ENCODE measurements around the gene SAMD11. TPM values are rescaled to one million over a fixed set of nuclear protein-coding genes. Genes with fewer than 3 reads are reported as not detected.

Gene SAMD11
- total RNA-seq, 2 donors from 2014 or later = 5.1 to 7.5 TPM

DNA sequence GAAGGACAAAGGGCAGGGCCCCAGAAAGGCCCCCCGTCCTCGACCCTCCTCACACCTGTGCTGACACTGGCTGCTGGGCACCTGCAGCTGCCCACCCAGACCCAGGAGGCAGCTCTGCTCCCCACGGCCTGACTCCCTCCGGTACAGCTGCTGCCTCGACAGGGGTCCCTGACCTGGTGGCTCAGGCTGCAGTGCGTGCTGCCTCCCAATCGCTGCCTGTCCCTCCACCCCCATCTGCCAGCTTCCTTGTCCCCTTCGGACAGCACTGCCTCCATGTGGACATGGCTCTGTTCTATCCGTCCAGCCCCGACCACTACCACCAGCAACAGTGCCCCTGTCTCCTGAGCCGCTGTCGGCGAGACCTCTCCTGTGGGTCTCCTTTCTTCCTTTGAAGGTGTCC, 31.2 kb downstream of the SAMD11 start:
- intact Hi-C loops (cut with DNase I) = no loop called here
- DNase-seq = no peak
- no peak for ATAC-seq

DNA sequence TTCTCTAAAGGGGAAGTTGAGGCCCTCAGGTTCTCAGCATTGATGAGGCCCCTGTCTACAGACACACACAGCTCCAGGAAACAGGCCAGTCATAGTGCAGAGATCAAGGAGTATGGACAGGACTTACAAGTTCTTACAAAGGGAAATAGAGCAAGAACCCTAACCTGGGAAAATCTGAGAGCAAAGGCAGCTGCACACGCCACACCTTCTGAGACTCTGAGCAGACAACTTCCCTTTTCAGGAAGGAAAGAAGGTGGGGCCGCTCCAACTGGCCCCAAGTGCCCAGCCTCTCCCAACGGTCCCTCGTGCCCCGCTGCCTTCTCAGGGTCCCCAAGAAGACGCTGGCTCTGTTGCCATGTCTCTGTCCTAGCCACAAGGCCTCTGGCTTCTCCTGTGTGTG, 31.8 kb downstream of the SAMD11 start:
- ATAC-seq (no peak), DNase-seq (no peak)

DNA sequence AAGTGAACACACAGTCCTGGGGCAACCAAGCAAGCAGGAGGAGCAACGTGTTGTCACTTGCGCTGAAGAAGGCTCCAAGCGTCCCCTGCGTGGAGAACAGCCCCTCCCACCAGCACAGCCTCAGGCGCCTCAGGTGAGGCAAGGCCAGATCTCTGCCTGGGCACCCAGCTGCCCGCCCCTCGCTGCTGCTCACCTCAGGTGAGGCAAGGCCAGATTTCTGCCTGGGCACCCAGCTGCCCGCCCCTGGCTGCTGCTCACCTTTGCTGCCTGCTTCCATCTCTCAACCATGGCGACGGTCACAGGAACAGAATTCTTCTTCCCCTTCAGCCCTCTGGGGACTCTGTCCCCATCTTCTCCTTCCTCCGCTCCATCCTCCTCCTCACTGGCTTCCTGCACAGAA, 32.9 kb downstream of the SAMD11 start:
- DNase-seq (no peak), ATAC-seq (no peak)
- intact Hi-C loops (cut with DNase I) = no loop called here

More for the DNA sequence above, 31.8 kb downstream of the SAMD11 start:
- intact Hi-C loops (cut with DNase I) = no loop called here

DNA sequence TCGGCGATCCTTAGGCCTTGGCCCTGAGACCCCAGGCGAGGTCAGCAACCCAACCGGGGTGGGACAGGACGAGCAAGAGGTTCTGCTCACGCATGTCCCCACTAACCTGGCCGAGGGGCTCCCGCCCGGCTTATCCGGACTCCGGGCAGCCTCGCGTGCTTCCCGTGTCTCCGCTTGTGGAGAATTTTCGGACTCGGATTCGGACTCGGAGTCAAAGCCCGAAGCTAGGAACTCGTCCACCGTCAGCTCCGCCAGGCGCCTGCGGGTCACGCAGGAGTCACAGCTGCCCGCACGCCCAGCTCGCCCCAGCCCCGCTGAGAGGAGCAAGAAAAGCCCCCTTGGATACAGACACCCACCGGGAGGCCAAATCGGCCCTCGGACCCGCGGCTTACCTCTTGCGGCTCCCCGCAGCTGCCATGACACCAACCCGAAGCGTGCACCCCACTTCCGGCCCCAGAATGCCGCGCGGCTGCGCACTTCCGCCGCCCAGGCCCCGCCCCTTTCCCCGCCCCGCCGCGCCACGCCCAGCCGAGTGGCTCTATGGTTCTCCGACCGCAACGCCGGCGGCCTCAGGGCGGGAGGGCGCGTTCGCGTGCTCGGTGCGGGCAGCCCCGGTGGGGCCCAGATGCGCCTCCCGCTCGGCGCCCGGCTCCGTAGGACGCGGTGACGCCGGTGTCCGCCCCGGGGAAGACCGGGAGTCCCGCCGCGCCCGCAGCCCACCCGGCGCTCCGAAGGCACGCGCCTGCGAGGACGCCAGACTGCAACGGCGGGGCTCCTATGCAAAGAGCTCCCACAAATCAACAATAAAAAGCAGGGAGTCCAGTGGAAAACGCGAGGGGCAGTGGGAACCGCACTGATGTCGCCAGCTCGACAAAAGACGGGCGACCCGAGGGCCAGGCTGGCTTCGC, 35.4 kb downstream of the SAMD11 start, which contains the start of gene NOC2L:
Gene NOC2L (minus strand): TSS at position 434 of the 908 bp plus-strand sequence. CDS start 16 bp downstream, at position 418.
- intact Hi-C loops (cut with DNase I) = no loop called here
- peak; percentile 95 to 96 for ATAC-seq

DNA sequence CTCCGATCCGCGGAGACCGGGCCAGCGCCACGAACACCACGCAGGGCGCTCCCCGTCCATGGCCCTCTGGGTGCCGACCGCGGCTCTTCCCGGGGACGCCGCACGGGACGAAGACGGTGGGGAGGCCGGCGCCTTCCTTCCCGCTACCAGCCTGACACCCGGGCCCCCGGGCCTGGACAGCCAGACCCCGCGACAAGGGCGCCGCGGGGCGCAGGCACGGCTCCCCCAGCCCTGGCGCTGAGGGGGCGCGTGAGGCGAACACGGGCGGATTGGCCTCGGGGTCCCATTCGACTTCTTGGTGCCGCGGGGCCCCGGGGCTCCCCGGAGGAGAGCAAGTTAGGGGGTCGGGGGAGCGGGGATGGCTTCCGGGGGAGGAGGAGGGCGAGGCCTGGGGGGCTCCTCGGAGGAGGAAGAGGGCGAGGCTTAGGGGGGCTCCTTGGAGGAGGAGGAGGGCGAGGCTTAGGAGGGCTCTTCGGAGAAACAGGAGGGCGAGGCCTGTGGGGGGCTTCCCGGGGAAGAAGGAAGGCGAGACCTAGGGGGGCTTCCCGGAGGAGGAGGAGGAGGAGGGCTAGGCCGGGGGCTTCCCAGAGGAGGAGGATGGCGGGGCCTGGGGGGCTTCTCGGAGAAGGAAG, 36.1 kb downstream of the SAMD11 start:
- intact Hi-C loops (cut with DNase I) = loop anchor here in 1 of 2 donors (2.0 kb wide), 1 partner anchor 53 kb away; no protein-coding TSS in a partner anchor
- no peak for DNase-seq
- ATAC-seq = peak; percentile 4 to 17

More for the DNA sequence above, 35.4 kb downstream of the SAMD11 start, which contains the start of gene NOC2L:
- DNase-seq = peak; percentile 94

DNA sequence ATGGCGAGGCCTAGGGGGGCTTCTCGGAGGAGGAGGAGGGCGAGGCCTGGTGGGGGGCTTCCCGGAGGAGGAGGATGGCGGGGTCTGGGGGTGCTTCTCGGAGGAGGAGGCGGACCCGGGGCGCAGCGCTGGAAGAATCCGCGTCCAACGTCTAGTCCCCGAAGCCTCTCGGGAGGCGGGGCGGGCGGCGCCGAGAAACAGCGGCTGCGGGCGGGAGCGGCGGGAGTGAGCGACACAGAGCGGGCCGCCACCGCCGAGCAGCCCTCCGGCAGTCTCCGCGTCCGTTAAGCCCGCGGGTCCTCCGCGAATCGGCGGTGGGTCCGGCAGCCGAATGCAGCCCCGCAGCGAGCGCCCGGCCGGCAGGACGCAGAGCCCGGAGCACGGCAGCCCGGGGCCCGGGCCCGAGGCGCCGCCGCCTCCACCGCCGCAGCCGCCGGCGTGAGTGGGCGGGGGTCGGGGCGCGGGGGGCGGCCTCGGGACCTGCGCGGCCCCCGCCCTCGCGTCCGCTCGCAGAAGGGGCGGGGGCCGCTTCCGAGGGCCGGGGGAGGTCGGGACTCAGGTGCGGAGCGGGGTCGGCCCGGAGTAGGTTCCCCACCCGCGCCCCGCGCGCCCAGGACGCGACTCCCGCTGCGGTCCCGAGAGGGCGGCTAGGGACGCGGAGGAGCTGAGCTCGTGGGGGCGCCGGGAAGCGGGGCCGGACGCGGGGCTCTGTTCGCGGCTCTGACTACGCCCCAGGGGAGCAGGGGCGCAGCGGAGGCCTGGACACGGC, 36.8 kb downstream of the SAMD11 start, which contains the start of gene KLHL17:
Gene KLHL17 (plus strand): TSS at position 222 of the 769 bp plus-strand sequence. CDS start 110 bp downstream, at position 332.
- intact Hi-C loops (cut with DNase I) = loop anchor here in 1 of 2 donors (2.0 kb wide), 1 partner anchor 54 kb away; no protein-coding TSS in a partner anchor
- peak; percentile 84 for DNase-seq
- ATAC-seq = peak; percentile 46 to 69

DNA sequence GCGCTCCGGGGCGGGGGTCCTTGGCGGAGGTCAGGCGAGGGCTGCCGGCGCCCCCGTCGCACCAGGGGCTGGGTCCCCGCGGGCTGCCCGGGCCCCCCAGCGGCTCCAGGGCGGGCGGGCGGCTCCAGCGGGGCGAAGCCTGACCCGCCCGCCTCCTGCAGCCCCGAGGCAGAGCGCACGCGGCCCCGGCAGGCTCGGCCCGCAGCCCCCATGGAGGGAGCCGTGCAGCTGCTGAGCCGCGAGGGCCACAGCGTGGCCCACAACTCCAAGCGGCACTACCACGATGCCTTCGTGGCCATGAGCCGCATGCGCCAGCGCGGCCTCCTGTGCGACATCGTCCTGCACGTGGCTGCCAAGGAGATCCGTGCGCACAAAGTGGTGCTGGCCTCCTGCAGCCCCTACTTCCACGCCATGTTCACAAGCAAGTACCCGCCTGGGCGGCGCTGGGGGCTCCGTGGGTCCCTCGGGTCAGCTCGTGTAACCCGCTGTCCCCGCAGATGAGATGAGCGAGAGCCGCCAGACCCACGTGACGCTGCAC, 37.5 kb downstream of the SAMD11 start:
- intact Hi-C loops (cut with DNase I) = loop anchor here in 1 of 2 donors (2.0 kb wide), 1 partner anchor 54 kb away; no protein-coding TSS in a partner anchor
- DNase-seq = no peak
- ATAC-seq = no peak

DNA sequence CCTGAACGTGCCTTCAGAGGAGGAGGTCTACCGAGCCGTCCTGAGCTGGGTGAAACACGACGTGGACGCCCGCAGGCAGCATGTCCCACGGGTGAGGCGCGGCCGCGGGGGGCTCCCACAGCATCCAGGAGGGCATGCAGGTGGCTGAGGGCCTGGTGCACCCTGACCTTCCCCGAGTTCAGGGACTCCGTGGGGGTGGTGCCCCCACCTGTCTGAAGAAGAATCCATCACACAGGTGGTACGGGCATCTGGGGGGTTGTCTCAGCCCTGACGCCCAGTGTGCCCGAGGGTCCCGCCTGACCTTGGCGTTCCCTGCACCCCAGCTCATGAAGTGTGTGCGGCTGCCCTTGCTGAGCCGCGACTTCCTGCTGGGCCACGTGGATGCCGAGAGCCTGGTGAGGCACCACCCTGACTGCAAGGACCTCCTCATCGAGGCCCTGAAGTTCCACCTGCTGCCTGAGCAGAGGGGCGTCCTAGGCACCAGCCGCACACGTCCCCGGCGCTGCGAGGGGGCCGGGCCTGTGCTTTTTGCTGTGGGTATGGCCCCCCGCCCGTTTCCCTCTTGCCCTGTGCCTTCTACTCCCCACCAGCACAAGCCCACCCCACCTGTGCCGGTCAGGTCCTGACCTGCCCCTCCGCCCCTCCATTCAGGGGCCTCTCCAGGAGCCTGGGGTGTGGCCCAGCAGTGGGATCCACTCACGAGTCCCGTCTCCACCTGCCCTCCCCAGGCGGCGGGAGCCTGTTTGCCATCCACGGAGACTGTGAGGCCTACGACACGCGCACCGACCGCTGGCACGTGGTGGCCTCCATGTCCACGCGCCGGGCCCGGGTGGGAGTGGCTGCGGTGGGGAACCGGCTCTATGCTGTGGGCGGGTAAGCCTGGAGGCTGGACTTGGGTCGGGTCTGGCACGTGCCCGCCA, 38.9 kb downstream of the SAMD11 start:
- DNase-seq (no peak), ATAC-seq (no peak)
- intact Hi-C loops (cut with DNase I) = no loop called here

DNA sequence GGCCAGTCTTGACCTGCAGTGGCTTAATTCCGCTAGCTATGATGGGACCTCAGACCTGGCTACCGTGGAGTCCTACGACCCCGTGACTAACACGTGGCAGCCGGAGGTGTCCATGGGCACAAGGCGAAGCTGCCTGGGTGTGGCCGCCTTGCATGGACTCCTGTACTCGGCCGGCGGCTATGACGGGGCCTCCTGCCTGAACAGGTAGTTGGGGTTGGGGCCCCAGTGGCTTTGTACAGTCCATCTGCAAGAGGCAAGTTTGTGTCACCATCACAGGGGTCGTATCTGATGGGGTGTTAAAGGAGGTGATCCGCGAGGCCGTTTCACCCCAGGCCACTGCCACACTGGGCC, 39.6 kb downstream of the SAMD11 start:
- intact Hi-C loops (cut with DNase I) = no loop called here
- DNase-seq (no peak), ATAC-seq (no peak)

DNA sequence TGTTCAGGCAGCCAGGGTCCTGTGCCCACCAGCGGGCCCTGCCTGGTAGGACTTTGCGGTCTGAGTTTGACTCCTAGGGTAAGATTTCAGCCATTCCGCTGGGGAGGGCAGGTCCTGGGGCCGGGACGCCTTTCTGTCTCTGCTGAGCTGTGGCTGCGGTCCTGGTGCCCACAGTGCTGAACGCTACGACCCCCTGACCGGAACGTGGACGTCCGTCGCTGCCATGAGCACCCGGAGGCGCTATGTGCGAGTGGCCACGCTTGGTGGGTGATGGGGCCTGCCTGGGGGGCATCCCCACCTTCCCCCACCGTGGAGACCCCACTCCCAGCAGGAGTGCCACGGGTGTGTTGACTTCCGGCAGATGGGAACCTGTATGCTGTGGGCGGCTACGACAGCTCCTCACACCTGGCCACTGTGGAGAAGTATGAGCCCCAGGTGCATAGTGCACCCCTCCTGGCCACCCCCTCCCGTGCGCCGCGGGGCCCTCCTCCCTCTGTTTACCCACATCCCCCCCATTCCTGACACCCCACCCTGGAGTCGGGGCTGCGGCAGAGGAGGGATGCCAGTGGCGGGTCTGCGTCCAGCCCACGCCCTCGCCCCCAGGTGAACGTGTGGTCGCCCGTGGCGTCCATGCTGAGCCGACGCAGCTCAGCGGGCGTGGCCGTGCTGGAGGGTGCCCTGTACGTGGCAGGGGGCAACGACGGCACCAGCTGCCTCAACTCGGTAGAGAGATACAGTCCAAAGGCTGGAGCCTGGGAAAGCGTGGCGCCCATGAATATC, 40.2 kb downstream of the SAMD11 start:
- intact Hi-C loops (cut with DNase I) = no loop called here
- DNase-seq (peak; percentile 23), ATAC-seq (no peak)

DNA sequence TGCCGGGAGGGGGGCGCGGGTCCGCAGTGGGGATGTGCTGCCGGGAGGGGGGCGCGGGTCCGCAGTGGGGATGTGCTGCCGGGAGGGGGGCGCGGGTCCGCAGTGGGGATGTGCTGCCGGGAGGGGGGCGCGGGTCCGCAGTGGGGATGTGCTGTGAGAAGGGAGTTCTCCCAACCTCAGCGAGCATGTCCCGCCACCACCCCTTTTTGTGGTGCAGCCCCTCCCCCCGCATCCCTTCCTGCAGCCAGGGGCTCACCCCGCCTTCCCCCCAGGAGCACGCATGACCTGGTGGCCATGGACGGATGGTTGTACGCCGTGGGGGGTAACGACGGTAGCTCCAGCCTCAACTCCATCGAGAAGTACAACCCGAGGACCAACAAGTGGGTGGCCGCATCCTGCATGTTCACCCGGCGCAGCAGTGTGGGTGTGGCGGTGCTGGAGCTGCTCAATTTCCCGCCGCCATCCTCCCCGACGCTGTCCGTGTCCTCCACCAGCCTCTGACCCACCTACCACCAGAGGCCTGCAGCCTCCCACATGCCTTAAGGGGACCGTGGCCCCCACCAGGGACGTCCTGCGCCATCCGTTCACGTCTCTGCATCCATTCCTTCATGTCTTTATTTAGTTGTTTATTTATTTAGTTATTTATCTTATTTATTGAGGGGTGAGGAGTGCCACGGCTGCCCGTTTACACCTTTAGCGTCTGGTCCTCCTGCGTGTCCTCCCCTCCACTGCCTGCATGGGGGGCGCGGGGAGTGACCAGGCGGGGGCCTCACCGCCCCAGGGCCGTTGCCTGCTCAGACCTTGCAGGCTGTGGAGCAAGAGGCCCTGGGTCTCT, 41.2 kb downstream of the SAMD11 start:
- intact Hi-C loops (cut with DNase I) = no loop called here
- peak; percentile 22 for DNase-seq
- no peak for ATAC-seq

DNA sequence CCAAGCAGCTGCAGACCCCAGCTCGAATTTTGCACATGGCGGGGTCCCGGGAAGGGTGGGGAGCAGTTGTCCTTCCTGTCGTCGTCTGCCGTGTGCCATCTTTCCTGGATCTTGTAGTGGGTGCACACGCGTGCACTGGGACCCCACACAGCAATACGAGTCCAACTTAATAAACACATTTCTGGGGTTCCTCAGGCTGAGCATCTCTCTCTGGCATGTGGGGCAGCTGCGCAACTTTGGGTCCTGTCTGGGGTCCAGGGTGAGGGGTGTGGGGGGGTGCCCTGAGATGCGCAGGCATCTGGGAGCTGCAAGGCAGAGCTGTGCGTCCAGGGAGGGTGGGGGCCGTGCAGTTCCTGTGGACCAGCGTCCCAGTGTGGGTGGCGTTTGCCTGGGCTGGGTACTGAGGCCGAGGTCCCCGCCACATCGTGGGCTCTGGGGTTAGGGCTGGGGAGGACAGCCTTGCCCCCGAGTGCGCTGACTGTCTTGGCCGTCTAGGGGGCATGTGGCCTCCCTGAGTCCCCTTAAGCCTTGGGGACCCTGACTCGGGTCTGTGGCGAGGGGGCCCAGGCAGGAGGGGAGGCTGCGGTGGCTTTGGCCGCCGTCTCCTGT, 41.9 kb downstream of the SAMD11 start:
- ATAC-seq (no peak), DNase-seq (peak; percentile 25)
- intact Hi-C loops (cut with DNase I) = no loop called here

DNA sequence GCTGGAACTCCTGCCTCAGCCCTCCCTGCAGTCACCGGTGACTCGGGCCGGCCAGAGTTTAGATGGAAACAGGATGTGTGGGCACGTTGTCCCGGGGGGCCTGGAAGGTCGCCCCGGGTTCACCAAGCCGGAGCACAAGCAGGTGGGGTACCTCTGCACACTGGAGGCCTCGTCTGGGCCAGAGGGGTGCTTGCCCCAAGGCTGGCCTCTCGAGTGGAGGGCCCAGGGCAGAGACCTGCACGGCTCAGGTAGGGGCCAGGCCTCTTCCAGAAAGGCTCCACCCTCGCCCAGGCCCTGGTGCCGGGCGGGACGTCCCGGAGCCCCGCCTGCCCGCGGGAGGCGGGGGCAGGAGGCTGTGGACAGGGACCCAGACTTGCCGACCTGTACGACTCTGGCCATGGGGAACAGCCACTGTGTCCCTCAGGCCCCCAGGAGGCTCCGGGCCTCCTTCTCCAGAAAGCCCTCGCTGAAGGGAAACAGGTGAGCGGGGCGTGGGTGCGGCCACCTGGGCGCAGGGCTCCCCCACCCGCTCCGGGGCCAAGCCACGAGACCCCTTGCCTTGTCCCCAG, 42.5 kb downstream of the SAMD11 start, which contains the start of gene PLEKHN1:
Gene PLEKHN1 (plus strand): TSS at position 348 of the 569 bp plus-strand sequence. CDS start 50 bp downstream, at position 398.
- peak; percentile 26 for DNase-seq
- intact Hi-C loops (cut with DNase I) = no loop called here
- peak; percentile 39 to 62 for ATAC-seq

DNA sequence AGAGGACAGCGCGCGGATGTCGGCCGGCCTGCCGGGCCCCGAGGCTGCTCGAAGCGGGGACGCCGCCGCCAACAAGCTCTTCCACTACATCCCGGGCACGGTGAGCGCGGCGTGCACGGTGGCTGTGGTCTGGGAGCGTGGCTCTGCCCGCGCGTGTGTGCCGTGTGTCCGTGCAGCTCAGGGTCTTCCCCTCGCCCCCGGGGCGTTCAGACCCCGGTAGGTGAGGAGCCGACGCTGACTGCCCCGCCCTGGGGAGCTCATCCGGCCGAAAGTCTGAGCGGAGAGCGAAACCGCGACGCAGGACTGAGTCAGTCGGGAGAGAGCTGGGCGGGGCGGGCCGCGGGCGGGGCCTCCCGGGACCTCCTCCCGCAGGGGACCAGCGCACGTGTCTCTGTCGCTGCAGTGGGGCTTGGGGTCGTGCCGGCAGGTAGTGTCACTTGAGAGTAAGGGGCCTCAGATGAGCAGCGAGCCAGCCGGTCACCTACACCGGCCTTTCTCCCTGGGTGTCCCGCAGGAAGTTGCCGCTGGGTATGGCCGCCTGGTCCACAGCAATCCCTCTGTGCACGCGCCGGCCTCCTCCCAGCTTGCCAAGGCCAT, 43.1 kb downstream of the SAMD11 start:
- DNase-seq (peak; percentile 82), ATAC-seq (peak; percentile 78 to 87)
- intact Hi-C loops (cut with DNase I) = no loop called here
